Stimulated activated CD4-positive, alpha-beta T cell treated with anti-CD3 and anti-CD28 coated beads, Interleukin-12 subunit alpha, Interleukin-12 subunit beta, amount 100 ng/mL, for 48 hours (primary cell): ENCODE data around the gene UGT2B7.
"Not testable (repeated sequence)": the region's sequence is repeated elsewhere in the genome, so short reads cannot be mapped to it uniquely, and the experiment has no call there.

Experiments
- DNase-seq, 3 donors: peaks; one replicate each; pipeline ENCODE4 v3.0.0-alpha.2; 2020; ENCODE audit warnings: low read depth in 2 of 3, low spot score in 1 of 3

The UGT2B7 gene

GRCh38 chr4:69096111-69096656 lies at the start of gene UGT2B7:
TSS of gene UGT2B7 (plus strand) at chr4:69096474. CDS start at chr4:69096521, 47 bp downstream.
- DNase-seq = no peak

DNA sequence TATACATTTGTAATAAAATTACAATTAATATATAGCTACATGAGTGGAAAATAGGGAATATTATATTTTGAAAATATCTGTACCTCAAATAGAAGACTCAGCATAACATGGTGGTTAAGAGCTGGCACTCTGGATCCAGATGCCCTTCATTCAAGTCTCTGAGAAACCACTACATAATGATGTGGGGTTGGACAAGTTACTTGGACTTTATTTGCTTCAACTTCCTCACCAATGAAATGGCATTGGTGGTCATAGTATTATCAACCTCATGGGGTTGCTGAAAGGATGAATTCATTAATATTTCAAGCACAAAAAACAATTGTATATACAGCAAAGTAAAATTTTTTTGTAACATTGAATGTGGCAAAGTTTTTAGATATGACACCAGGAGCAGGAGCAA lies 46.4 kb upstream of the UGT2B7 start:
- DNase-seq = no peak

- not testable (repeated sequence) for DNase-seq
Measured at GRCh38 chr4:69050853-69051575, 45.3 kb upstream of the UGT2B7 start.

- no peak for DNase-seq
Measured at GRCh38 chr4:69051576-69051943, 44.7 kb upstream of the UGT2B7 start.

DNA sequence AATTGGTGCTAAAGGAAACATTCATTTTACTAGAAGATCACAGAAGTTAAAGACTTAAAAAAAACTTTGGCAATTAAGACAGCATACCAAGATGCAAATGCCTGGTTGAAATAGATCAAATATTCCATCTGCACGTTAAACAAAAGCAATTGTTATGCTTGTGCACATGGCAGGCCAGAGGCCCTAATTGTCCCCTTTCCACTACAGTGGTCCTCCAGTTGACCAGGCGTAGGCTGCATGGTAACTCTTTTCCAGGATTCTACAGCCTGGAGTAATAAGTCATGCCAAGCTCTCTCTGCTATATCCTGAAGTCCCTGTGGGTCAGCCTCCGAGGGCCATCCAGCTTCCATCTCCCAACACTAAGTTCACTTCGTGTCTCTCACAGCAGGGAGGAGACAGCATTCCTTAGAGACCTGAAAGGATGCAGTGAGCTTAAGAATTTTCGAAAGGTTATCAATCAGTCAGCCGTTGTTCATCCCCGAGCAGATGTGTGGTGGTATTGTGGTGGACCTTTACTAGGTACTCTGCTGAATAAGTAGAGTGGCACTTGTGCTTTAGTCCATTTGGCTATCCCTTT lies 42.9 kb upstream of the UGT2B7 start:
- DNase-seq = not testable (repeated sequence)

DNA sequence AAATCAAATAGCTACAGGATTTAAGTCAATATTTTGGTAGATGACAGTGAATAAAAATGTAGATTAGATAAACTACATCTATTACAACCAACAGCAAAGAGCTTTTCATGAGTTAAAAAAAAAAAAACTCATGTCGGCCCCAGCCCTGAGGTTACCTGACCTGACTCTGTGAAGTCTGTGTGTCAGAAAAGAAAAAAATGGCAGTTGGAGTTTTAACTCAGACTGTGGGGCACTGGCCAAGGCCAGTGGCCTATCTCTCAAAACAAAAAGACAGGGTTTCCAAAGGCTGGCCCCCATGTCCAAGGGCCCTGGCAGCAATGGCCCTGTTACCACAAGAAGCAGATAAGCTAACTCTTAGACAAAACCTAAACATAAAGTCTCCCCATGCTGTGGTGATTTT lies 42.2 kb upstream of the UGT2B7 start:
- DNase-seq = not testable (repeated sequence)

DNA sequence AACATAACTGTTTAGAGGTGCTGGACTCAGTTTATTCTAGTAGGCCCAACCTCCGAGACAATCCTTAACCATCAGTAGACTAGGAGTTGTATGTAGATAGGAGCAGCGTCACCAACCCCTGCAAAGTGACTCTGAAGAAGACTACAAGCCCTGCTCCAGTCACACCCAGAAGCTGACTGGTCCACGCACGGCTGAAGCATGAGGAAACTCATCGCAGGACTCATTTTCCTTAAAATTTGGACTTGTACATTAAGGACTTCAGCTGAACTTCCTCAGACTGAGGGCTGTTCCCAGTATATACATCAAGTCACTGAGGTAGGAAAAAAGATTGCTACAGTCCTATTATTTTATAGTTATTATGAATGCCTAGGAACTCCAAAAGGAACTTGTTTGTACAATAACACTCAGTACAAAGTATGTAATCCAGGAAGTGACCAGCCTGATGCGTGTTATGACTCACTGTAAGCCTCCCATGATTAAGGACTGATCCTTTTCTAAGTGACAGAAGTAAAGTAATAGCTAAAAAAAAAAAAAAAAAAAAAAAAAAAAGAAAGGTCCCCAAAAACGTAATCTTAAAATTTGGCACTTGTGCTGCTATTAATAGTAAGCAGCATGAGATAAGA lies 41.6 kb upstream of the UGT2B7 start:
- DNase-seq = no peak

DNA sequence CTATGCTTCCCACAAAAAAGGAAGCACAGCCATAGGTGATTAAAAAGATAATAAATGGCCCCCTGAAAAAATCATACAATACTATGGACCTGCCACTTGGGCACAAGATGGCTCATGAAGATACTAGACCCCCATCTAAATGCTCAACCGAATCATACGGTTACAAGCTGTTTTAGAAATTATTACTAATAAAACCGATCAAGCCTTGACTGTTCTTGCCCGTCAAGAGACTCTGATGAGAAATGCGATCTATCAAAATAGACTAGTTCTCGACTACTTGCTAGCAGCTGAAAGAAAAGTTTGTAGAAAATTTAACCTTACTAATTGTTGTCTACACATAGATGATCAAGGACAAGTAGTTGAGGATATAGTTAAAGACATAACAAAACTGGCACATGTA lies 40.1 kb upstream of the UGT2B7 start:
- no peak for DNase-seq

- no peak for DNase-seq
Measured at GRCh38 chr4:69056921-69057550, 39.2 kb upstream of the UGT2B7 start.

DNA sequence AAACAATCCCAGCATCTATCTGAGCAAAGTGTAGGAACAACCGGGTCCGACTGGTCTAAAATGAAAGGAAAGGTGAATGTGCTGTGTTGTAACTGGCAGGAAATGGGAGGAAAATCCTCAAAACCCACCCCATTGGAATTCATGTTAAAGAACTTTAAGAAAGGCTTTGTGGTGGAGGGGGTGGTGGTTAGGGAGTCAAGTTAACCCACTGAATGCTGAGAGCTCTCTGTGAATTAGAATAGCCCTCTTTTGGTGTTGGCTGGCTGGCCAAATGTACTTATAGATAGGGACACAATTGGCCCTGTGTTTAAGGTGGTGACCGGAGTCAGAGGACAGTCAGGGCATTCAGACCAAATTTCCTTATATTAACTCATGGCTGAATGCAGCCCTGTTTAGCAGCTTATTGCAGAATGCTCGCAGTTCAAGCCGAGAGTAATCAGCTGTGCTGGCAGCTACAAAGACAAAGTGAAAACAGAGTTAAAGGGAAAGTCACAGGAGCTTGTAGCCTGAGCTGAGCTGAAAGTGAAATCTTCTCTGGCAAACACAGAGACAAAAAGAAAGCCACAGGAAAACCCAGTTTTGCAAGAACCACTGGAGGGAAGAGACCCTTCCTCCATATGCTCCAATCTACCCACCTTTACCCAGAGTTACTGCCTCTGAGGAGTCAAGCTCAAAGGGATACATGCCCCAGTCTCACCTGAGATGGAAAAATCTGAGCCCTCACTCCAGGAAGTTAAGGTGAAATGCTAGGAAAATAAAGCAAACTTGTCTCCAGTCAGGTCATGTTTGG lies 38.5 kb upstream of the UGT2B7 start:
- DNase-seq = no peak

DNA sequence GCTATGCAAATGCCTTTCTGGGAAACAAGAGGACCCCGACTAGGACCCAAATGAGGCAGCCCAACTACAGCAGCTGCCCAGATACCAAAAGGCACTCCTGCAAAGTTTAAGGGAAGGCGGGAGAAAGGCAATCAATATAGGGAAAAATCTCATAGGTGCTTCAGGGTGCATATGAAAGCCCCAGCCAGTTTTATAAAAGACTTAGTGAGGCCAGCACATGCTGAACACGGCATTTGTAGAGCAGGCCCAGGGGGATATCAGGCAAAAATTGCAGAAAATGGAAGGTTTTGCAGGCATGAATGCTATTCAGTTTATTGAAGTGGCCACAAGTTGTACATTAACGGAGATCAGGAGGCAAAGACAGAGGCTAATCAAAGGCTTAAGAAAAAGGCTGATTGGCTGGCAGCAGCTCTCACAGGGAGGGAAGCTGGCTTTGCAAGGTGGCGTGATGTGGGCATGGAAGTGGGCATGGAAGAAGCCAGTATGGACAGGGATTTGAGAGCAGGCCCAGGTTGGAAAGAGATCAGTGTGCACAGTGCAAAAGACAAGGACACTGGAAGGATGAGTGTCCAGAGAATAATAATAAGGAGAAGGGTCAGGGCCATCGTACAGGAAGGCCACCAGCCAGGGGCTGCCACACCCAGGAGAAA lies 37.7 kb upstream of the UGT2B7 start:
- no peak for DNase-seq

DNA sequence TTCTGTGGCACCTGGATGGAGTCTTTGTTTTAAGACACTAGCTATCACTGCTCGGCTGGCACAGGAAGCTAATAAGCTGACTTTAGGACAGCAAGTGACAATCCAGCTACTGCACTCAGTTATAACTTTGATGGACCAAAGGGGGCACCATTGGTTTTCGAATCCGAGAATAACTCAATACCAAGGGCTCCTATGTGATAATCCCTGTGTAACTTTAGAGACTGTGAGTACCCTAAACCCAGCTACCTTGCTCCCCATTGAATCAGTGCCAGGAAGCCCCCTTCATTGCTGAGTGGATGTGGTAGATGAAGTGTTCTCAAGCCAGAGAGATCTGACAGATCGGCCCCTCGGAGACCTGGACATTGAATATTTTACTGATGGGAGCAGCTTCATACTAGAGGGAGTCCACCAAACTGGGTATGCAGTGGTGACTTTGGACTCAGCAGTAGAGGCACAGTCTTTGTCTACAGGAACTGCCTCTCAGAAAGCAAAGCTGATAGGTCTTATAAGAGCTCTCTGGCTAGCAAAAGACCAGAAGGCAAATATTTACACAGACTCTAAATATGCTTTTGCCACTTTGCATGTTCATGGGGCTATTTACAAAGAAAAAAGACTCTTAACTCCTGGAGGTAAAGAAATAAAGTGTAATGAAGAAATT lies 35.5 kb upstream of the UGT2B7 start:
- DNase-seq = no peak

DNA sequence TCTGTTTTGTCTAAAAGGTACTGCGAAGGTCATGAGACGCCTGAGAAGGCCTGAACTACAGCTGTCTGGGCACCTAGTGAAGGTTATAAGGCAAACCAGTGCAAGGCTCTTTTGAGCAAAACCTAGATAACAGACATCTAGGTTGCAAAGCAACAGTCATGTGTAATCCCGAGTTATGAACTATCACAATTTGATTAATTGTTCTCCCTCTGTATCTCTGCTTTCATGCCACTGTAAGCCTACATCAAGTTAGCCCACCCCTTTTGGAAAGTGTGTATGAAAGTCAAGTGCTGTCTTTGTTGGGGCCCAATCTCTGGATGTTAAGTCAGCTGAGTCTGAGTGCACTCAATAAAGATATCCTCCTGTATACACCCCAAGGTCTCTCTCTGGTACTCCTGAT lies 31.9 kb upstream of the UGT2B7 start:
- DNase-seq = no peak

DNA sequence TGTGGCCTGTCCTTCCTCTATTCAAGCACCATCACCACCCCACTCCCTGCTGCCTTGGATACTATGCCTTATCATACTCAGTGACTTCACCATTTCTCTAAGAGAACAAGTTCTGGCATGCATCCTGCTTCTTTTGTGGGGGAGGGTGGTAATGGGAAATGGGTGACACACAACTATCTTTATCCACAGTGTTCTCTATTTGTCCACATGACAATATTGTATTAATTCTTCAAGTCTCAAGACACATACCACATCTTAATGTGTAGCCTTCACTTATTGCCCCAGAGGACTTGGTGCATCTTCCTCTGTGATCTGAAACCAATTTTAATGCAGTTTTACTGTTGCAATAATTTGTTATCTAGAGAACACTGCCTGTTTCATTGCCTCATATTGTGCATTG lies 29.3 kb upstream of the UGT2B7 start:
- no peak for DNase-seq

GRCh38 chr4:69069085-69069484 lies 27.2 kb upstream of the UGT2B7 start:
- no peak for DNase-seq

DNA sequence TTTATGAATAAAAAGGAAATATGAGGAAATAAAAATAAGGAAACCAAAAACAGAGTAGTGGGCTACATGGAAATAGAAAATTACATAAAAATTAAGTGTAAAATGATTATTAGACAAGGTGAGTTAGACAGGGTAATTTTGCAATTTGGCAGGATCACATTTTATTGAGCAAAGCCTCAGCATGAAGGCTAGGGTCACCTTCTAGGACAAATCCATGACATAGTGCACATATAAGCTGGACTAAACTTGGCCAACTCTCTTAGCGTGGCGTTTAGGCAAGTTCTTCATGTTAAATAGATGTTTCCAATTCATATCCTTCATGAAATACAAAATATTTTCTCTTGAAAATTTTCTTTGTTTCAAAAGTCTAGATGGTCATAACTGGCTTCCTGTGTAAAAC lies 25.7 kb upstream of the UGT2B7 start:
- no peak for DNase-seq

- no peak for DNase-seq
Measured at GRCh38 chr4:69071286-69071685, 25.0 kb upstream of the UGT2B7 start.

- no peak for DNase-seq
Measured at GRCh38 chr4:69073375-69073774, 22.9 kb upstream of the UGT2B7 start.

DNA sequence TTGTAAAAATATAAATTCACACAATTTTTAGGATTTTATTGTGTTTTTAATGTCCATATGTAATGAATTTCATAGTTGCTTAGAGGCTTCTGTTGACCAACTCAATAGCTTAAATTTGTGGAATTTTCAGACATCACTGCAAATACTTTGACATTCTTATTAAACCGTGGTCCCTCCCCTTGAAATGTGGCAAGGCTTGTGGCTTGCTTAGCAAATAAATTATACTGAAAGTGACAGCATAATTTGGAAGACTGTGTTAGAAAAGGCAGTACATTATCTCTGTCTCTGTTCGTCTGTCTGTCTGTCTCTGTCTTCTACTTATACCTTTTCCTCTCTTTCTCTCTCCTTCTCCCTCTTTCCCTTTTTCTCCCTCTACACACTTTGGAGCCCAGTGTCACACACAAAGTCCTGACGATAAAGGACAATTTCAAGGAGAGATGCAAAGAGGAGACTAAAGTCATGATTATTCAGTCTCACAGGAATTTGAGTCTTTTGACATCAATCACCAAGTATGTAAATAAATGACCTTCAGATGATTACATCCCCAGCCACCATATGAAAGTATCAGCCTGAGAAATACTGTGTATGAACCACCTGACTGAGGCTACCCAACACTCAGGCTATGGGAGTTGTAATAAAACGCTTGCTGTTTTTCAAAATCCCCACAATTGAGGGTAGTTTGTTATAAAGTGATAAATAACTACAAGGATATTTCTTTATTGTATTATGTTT lies 21.0 kb upstream of the UGT2B7 start:
- no peak for DNase-seq
